HepG2 (cell line): ENCODE data around the gene MIDN. TPM values are rescaled to one million over a fixed set of nuclear protein-coding genes. Genes with fewer than 3 reads are reported as not detected.
A peak's percentile ranks its signal among the peaks of the same experiment; 100 is the strongest.

Experiments used
- ARID5B ChIP-seq: IDR thresholded peaks from 2 replicates; pipeline ENCODE4 v1.4.0; 2020; ENCODE audit warnings: mild to moderate bottlenecking, missing genetic modification reagents
- BRF2 ChIP-seq: sonication (generic); formaldehyde crosslinking; IDR thresholded peaks from 2 replicates; pipeline ENCODE4 v1.8.1; 2022; ENCODE audit warnings: mild to moderate bottlenecking, missing genetic modification reagents
- CREBL2 ChIP-seq: sonication (generic); formaldehyde crosslinking; IDR thresholded peaks from 2 replicates; pipeline ENCODE4 v1.8.1; 2023; ENCODE audit warnings: missing genetic modification reagents, mild to moderate bottlenecking, borderline replicate concordance
- HNF4G ChIP-seq, 2 experiments: sonication (generic) in 1 of 2; formaldehyde crosslinking in 1 of 2; IDR thresholded peaks; 2 replicates each; pipeline versions ENCODE4 v1.4.0 to v1.6.1; 2011 to 2020; ENCODE audit warnings: borderline replicate concordance in 2 of 2, low read depth in 2 of 2, mild to moderate bottlenecking in 2 of 2, low read length in 1 of 2, missing genetic modification reagents in 1 of 2, moderate library complexity in 1 of 2
- HNRNPK ChIP-seq: fragments of 200-400 bp; formaldehyde crosslinking; IDR thresholded peaks from 2 replicates; pipeline ENCODE4 v1.6.1; 2018; ENCODE audit warnings: low read length, low read depth, moderate library complexity, mild to moderate bottlenecking; ENCODE audit not compliant: poor library complexity, severe bottlenecking
- NONO ChIP-seq, 2 experiments: fragments of 450-650 bp in 1 of 2; sonication (generic) in 1 of 2; formaldehyde crosslinking in 1 of 2; IDR thresholded peaks in 1 of 2; conservative IDR thresholded peaks in 1 of 2; 2 replicates each; pipeline versions ENCODE4 v1.6.1 to v1.8.0; 2017 to 2022; ENCODE audit warnings: mild to moderate bottlenecking in 1 of 2, missing genetic modification reagents in 1 of 2, moderate library complexity in 1 of 2
- NR2F6 ChIP-seq, 2 experiments: IDR thresholded peaks; 2 replicates each; pipeline ENCODE4 v1.6.1; 2016; ENCODE audit warnings: antibody characterized with exemption in 1 of 2, mild to moderate bottlenecking in 1 of 2
- POLR2A ChIP-seq, 2 experiments: IDR thresholded peaks; 2 replicates each; pipeline ENCODE4 v1.6.1; 2011; ENCODE audit warnings: low read depth in 2 of 2, low read length in 2 of 2, mild to moderate bottlenecking in 1 of 2, moderate library complexity in 1 of 2; ENCODE audit not compliant: insufficient read depth in 1 of 2
- RXRA ChIP-seq: sonication (generic); formaldehyde crosslinking; IDR thresholded peaks from 2 replicates; pipeline ENCODE4 v1.5.1; 2020; ENCODE audit warnings: missing genetic modification reagents
- TARDBP ChIP-seq: sonication (generic); formaldehyde crosslinking; IDR thresholded peaks from 2 replicates; pipeline ENCODE4 v1.8.0; 2022; ENCODE audit warnings: mild to moderate bottlenecking, missing genetic modification reagents
- ZSCAN5A ChIP-seq: sonication (generic); formaldehyde crosslinking; IDR thresholded peaks from 2 replicates; pipeline ENCODE4 v1.8.0; 2022; ENCODE audit warnings: mild to moderate bottlenecking, missing genetic modification reagents, borderline replicate concordance
- polyA plus RNA-seq, 8 experiments: library from polyadenylated mRNA; depleted of rRNA in 3 of 8; stranded (reverse) in 7 of 8; unstranded in 1 of 8; fragments of >200 nt; fragmentation: Illumina TruSeq in 4 of 8; extraction: Trizol in 4 of 8; gene quantifications; 2 replicates each; pipeline versions ENCODE4 v1.2.1 to v1.2.3, GENCODE V29; 2011 to 2016; ENCODE audit warnings: low read depth in 4 of 8, missing spikeins in 1 of 8, mixed read lengths in 1 of 8; ENCODE audit not compliant: insufficient read depth in 1 of 8
- total RNA-seq, 5 experiments: library from RNA; depleted of rRNA; stranded (reverse); fragments of >200 nt; fragmentation: Illumina TruSeq; extraction: Trizol; gene quantifications; 2 replicates each; pipeline ENCODE4 v1.2.3, GENCODE V29; 2016; ENCODE audit warnings: low read depth in 1 of 5
- TF ChIP-seq, protein P1 (sequence below): sonication (generic); formaldehyde crosslinking; IDR thresholded peaks from 2 replicates; pipeline ENCODE4 v1.8.0; 2022; ENCODE audit warnings: mild to moderate bottlenecking, missing genetic modification reagents
- TF ChIP-seq, protein P2 (sequence below): fragments of 450-650 bp; IDR thresholded peaks from 2 replicates; pipeline ENCODE4 v1.6.1; 2016

Gene MIDN
- total and polyA plus RNA-seq, 2 of the 13 experiments (the other 11 are each of a cell fraction or from before 2014, with no cell fraction given): 8.4 to 18.0 TPM

- TF ChIP-seq, protein P1, sequence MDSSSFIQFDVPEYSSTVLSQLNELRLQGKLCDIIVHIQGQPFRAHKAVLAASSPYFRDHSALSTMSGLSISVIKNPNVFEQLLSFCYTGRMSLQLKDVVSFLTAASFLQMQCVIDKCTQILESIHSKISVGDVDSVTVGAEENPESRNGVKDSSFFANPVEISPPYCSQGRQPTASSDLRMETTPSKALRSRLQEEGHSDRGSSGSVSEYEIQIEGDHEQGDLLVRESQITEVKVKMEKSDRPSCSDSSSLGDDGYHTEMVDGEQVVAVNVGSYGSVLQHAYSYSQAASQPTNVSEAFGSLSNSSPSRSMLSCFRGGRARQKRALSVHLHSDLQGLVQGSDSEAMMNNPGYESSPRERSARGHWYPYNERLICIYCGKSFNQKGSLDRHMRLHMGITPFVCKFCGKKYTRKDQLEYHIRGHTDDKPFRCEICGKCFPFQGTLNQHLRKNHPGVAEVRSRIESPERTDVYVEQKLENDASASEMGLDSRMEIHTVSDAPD (CRISPR knock-in tag): no peak
- peak; percentile 92 for TF ChIP-seq NR2F6 (IDR thresholded peaks at IDR 0.05)
- peak; percentile 97 for TF ChIP-seq NR2F6 (CRISPR knock-in tag; IDR thresholded peaks at IDR 0.05)
- no peak for TF ChIP-seq NONO (IDR thresholded peaks at IDR 0.05)
- TF ChIP-seq NONO (CRISPR knock-in tag; conservative IDR thresholded peaks at IDR 0.05): peak; percentile 34; the same call in 1 of the 2 replicates
- TF ChIP-seq TARDBP (CRISPR knock-in tag): peak; percentile 64; the same call in 1 of the 2 replicates
- peak; percentile 70; the same call in 1 of the 2 replicates for TF ChIP-seq BRF2 (CRISPR knock-in tag)
- TF ChIP-seq, protein P2, sequence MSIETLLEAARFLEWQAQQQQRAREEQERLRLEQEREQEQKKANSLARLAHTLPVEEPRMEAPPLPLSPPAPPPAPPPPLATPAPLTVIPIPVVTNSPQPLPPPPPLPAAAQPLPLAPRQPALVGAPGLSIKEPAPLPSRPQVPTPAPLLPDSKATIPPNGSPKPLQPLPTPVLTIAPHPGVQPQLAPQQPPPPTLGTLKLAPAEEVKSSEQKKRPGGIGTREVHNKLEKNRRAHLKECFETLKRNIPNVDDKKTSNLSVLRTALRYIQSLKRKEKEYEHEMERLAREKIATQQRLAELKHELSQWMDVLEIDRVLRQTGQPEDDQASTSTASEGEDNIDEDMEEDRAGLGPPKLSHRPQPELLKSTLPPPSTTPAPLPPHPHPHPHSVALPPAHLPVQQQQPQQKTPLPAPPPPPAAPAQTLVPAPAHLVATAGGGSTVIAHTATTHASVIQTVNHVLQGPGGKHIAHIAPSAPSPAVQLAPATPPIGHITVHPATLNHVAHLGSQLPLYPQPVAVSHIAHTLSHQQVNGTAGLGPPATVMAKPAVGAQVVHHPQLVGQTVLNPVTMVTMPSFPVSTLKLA: peak; percentile 60; the same call in 1 of the 2 replicates
- TF ChIP-seq CREBL2 (CRISPR knock-in tag): peak; percentile 73; the same call in 1 of the 2 replicates
- TF ChIP-seq ZSCAN5A (CRISPR knock-in tag): no peak
- TF ChIP-seq ARID5B (CRISPR knock-in tag): peak; percentile 34
- TF ChIP-seq HNF4G (IDR thresholded peaks at IDR 0.05; ENCODE audit: borderline replicate concordance, low read depth, low read length): peak; percentile 62; the same call in 1 of the 2 replicates
- peak; percentile 64; the same call in 1 of the 2 replicates for TF ChIP-seq HNF4G (CRISPR knock-in tag; IDR thresholded peaks at IDR 0.05; ENCODE audit: borderline replicate concordance, low read depth)
- TF ChIP-seq HNRNPK: peak; percentile 95
- peak; percentile 24 to 56; a peak in 1 of 4 replicates for TF ChIP-seq POLR2A (IDR thresholded peaks at IDR 0.05; ENCODE audit: insufficient read depth in 1 of 2, low read depth in 2 of 2, low read length in 2 of 2)
- TF ChIP-seq RXRA (CRISPR knock-in tag): peak; percentile 95
Measured at GRCh38 chr19:1205114-1206099, 43.0 kb upstream of the MIDN start, which contains the start of gene STK11 (continued).
